GM04504 (cell line): ENCODE data around the gene GRHL1.
"Not testable (repeated sequence)": the region's sequence is repeated elsewhere in the genome, so short reads cannot be mapped to it uniquely, and the experiment has no call there.

Experiments
- DNase-seq: peaks from one replicate; pipeline ENCODE4 v3.0.0-alpha.2; 2012; ENCODE audit warnings: low read depth

The GRHL1 gene

GRCh38 chr2:9951522-9952285, at the start of gene GRHL1:
Gene GRHL1, plus strand, starts transcription at chr2:9951693. Its CDS starts 141 bp downstream, at chr2:9951834.
- peak; percentile 75 for DNase-seq

GRCh38 chr2:9905413-9905812, 46.1 kb upstream of the GRHL1 start:
- no peak for DNase-seq

GRCh38 chr2:9907402-9907801, 44.1 kb upstream of the GRHL1 start:
- no peak for DNase-seq

GRCh38 chr2:9908639-9909038, 42.9 kb upstream of the GRHL1 start:
- DNase-seq, result no peak

- DNase-seq, result no peak
These were observed 42.4 kb upstream of the GRHL1 start for GRCh38 chr2:9909106-9909505.

GRCh38 chr2:9910699-9911098, 40.8 kb upstream of the GRHL1 start:
- DNase-seq, result no peak

GRCh38 chr2:9912468-9912867, 39.0 kb upstream of the GRHL1 start:
- DNase-seq, result no peak

GRCh38 chr2:9914384-9915065, 37.0 kb upstream of the GRHL1 start:
- DNase-seq, result peak; percentile 52

- DNase-seq, result no peak
These were observed 33.2 kb upstream of the GRHL1 start for GRCh38 chr2:9918275-9918674.

GRCh38 chr2:9919512-9919911, 32.0 kb upstream of the GRHL1 start:
- DNase-seq, result no peak

GRCh38 chr2:9927020-9927419, 24.5 kb upstream of the GRHL1 start:
- DNase-seq, result not testable (repeated sequence)

- no peak for DNase-seq
These were observed 14.2 kb upstream of the GRHL1 start for GRCh38 chr2:9937258-9937657.

GRCh38 chr2:9937968-9938367, 13.5 kb upstream of the GRHL1 start:
- no peak for DNase-seq

- no peak for DNase-seq
These were observed 11.7 kb upstream of the GRHL1 start for GRCh38 chr2:9939587-9940485.

- DNase-seq, result no peak
These were observed 10.1 kb upstream of the GRHL1 start for GRCh38 chr2:9941196-9941995.

GRCh38 chr2:9941996-9942390, 9.5 kb upstream of the GRHL1 start:
- no peak for DNase-seq

- DNase-seq, result no peak
These were observed 7.1 kb upstream of the GRHL1 start for GRCh38 chr2:9944330-9944758.

GRCh38 chr2:9945596-9945995, 5.9 kb upstream of the GRHL1 start:
- no peak for DNase-seq

- DNase-seq, result no peak
These were observed 5.4 kb upstream of the GRHL1 start for GRCh38 chr2:9946076-9946475.

GRCh38 chr2:9946818-9947217, 4.7 kb upstream of the GRHL1 start:
- no peak for DNase-seq

- no peak for DNase-seq
These were observed 2.8 kb upstream of the GRHL1 start for GRCh38 chr2:9948721-9949120.
